Measurements from ENCODE around the gene TBC1D19.
"Not testable (repeated sequence)": the region's sequence is repeated elsewhere in the genome, so short reads cannot be mapped to it uniquely, and the experiment has no call there.

Gene TBC1D19, protein sequence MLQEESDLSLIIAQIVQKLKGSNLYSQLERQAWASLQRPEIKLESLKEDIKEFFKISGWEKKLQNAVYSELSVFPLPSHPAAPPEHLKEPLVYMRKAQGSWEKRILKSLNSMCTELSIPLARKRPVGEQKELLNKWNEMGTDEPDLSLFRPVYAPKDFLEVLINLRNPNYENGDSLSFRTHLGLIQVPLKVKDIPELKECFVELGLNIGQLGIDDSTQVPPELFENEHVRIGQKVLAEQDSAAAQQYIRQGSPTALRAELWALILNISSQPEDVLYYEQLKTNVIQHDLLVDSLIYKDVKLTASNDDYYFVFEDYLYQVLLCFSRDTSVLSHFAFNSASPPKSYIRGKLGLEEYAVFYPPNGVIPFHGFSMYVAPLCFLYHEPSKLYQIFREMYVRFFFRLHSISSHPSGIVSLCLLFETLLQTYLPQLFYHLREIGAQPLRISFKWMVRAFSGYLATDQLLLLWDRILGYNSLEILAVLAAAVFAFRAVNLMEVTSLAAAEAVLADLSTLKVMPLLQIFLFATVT

DNA sequence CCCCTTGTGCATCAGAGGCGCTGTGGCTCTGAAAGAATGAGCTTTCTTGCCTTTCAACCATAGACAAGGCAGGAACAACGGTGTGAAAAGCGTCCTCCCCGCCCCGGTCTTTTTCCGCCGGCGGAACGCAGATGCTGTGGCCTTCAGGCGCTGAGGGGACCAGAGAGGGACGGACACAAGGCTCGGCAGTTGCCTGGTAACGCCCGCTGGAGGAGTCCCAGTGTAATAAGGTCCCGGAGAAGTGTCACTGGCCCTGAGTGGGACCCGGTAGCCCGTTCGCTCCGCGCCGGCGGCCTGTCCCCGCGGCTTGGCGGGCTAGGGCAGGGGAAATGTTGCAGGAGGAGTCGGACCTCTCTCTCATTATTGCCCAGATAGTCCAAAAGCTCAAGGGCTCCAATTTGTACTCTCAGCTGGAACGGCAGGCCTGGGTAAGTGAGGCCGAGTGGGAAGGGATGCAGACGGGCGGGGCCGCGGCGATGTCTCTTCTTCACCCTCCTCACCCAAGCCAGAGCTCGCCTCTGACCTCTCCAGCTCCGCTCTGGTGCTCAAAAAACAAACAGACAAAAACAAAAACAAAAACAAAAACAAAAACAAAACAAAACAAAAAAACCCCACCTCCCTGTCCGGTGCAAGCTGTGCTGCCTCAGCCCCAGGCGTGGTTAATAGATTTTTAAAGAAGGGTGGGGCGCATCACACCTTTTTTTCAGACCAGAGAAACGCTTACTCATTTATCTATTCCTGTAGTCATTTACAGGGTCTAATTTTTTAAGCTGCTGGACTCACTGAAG, at the start of gene TBC1D19:
TBC1D19 (plus strand) TSS at position 220 of the 788 bp plus-strand sequence; CDS start at position 330, 110 bp downstream.
- peak; percentile 90 for DNase-seq

DNA sequence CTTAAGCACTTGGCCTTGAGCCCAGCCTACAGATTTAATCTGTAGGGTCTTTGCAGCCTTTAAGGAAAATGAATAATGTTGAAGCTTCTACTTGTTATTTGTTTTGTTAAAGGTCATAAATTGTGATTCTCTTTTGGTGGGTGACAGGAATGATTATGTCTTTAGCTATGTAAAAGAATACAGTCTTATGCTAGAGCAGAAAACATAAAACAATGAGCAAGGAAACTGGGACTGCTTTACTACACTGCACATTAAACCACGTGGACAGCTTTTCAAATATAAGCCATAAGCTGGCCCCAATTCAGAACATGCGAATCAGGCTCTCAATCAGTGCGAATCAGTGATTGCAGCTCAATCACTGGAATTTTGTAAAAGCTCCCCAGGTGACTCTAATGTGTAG, 40.9 kb upstream of the TBC1D19 start:
- peak; percentile 4 for DNase-seq

DNA sequence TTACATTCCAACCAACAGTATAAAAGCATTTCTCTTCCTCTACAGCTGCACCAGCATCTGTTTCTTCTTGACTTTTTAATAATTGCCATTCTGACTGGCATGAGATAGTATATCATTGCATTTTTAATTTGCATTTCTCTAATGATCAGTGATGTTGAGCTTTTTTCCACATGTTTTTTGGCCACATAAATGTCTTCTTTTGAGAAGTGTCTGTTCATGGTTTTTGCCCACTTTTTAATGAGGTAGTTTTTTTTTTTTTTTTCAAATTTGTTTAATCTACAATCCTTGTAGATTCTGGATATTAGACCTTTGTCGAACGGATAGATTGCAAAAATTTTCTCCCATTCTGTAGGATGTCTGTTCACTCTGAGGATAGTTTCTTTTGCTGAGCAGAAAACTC, 39.5 kb upstream of the TBC1D19 start:
- DNase-seq, result no peak

DNA sequence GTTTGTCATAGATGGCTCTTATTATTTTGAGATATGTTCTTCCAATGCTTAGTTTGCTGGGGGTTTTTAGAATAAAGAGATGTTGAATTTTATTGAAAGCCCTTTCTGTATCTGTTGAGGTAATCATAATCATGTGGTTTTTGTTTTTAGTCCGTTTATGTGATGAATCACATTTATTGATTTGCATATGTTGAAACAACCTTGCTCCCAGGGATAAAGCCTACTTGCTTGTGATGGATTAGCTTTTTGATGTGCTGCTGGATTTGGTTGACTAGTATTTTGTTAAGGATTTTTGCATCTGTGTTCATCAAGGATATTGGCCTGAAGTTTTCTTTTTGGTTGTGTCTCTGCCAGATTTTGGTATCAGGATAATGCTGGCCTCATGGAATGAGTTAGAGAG, 35.5 kb upstream of the TBC1D19 start:
- DNase-seq, result not testable (repeated sequence)

DNA sequence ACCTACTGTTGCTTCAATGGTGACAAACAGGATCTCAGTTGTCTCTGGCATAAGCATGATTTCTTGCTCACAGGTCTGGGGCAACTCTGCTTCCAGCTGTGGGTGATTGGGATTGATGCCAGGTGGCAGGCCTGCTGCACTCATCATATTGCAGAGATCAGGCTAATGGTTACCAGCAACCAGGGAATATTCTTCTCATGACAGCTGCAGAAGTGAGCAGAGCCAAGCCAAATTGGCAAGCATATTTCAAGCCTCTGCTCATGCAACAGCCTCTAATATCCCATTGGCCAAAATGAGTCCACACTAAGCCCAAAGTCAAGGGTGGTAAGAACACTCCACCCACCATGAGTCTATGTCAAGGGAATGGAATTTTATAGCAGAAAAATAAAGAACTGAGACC, 26.7 kb upstream of the TBC1D19 start:
- DNase-seq, result no peak

DNA sequence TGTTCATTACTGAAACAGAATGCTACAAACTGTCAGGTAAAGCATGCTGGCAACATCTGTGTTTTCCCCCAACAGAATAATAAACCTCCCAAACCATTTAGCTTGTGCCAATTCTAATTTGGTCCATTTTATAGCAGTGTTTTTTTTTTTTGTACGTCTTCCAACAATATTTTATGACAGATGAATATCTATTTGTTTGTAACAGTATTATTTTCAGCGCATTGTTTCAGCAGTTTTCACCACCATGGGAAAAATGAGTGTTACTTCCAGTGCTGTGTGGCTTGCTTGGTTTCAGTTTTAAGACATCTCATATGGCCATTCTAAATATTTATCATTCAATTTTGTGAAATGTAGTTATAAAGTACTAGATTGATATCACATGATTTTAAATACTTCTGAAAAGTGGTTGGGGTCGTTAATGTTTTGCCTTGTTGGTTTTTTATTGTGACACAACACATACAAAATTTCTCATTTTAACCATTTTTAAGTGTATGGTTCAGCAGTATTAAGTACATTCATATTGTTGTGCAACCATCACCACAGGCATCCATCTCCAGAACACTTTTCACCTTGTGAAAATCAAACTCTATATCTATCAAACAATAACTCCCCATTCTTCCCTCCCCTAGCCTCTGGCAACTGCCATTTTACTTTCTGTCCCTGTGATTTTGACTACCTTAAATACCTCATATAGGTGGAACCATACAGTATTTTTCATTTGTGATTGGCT, 25.6 kb upstream of the TBC1D19 start:
- no peak for DNase-seq

DNA sequence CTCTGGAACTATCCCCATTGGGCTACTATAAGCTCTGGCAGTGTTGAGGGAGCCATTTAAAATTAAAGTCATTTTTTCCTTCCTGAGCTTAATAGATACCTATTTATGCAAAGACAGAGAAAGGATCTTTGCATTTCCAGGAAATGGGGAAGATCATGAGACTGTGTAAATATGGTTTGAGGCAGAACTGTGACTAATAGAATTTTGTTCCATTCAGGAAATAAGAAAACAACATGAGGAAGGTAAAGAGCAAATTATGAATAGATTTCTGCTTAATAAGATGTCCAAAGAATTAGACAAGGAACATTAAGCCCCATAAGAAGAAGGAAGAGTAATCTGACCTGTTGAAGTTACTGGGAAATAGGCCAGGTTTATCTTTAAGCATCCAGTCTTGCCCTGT, 17.8 kb upstream of the TBC1D19 start:
- no peak for DNase-seq

DNA sequence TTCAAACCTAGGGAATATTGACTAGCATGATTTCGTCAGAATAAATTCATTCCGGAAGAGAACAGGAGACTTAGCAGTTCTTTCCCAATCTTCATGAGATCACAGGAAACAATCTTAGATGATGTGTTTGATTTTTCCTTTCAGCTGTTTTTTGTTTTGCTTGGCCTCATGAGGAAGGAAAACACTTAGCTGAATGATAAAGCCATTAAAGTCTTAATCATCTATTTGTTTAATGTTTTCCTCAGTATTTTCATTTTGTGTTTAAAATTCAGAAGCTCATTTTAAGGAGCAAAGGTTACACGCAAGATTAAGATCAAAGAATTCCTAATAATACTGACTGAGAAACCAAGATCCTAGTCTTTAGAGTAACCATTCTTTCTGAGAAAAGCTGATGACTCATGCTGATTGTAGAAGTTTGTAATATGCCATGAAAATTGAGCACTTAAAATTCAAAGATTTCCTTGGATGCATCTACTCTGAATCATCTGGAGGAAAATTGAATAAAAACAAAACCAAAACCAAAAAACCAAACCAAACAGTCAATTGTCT, 15.4 kb upstream of the TBC1D19 start:
- no peak for DNase-seq

DNA sequence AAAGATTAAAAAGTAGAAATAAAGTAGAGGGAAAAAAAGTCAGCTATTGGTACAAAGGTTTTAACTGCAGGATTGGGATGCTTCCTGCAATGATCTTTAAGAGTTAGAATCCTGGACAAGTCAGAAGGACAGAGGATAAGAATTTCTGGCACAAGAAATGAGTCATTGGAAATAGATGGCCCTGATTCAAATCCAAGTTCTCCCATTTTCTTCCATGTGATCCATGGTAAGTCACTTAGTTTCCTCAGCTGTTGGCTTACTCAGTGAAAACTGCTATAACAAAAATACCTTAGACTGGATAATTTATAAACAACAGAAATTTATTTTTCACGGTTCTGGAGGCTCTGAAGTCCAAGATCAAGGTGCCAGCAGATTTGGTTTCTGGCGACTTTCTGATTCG, 13.3 kb upstream of the TBC1D19 start:
- no peak for DNase-seq

DNA sequence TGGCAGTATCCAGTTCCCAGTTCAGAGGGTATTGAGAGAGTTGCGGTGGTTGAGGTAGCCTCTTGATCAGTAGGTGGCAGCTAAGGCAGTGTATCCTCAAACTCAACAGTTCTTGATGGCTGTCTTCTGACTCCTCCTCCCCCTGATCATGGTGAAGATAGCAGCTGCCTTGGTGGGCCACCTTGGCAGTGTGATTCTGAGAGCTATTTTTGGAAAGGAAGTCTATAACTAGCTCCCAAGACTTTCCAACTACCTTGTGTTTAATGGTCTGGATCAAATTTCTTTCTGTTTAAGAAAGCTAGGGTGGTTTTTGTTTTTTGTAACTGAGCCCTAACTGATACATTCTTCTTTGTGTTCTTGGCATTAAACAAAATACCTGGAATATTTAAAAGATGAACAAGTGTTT, 10.5 kb upstream of the TBC1D19 start:
- no peak for DNase-seq

DNA sequence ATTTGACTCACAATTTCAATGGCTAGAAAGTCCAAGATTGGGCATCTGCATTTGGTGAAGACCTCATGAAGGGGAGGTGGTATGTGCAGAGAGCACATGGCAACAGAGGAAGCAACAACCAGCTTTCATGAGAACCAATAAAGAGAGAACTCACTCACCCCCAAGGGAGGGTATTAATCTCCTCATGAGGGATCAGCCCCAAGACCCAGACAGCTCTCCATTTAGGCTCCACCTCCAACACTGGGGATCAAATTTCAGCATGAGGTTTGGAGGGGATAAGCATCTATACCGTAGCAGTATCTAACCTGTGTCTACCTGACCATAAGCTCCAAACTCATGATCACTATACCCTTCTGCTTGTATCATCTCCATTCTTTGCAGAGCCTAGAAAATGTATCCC, 9.3 kb upstream of the TBC1D19 start:
- DNase-seq, result no peak

DNA sequence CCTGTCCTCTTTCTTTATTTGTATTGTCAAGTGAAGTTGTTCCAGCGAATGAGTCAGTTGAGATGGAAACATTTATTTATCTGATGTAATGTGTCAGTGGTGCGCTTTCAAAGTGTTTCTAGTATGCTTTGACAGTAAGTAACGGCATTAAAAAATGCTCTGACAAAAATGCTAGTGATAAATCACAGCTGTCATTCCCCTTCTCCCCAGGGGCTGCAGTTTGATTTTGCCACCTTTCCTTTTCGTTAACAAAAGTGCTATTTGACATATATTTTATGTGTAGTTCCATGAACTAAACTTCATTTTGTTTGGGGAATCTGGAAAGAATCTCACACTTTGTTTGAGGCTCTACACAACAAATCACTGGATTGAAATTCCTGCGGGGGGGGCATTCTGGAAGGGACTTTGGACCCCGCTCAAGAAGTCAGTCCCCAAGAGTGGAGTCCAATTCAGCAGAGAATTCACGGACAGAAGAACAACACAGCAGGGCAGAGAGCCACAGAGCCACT, 7.6 kb upstream of the TBC1D19 start:
- no peak for DNase-seq

DNA sequence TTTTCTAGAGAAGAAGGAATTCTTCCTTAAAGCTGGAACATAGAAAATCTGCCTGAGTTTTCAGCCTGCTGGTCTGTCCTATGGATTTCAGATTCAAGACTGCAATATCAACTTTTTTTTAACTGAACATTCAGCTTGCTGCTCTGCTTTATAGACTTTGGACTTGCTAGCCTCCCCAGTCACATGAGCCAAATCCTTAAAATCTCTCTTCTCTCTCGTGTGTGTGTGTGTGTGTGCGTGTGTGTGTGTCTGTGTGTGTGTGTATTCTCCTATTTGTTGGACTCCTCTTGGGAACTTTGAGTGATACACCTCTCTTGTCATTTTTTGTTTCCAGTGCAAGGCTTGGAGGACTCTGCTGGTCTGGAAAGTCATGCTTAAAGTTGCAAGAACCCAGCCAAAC, 6.8 kb upstream of the TBC1D19 start:
- no peak for DNase-seq

DNA sequence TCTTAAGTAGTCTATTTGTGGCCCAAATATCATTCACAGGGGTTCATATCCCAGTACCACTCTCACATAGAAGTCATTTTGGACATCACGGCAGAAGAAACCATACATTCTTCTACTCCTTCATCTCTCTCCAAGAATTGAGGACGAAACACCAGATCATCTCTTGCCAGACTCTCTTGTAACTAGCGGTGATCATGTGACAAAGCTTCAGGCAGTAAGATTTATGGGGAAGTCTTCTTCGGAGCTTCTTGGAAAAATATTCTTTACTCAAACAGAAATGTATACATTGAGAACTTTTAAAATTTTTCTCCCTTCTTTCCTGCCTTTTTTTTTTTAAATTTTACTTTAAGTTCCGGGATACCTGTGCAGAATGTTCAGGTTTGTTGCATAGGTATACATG, 4.7 kb upstream of the TBC1D19 start:
- no peak for DNase-seq

DNA sequence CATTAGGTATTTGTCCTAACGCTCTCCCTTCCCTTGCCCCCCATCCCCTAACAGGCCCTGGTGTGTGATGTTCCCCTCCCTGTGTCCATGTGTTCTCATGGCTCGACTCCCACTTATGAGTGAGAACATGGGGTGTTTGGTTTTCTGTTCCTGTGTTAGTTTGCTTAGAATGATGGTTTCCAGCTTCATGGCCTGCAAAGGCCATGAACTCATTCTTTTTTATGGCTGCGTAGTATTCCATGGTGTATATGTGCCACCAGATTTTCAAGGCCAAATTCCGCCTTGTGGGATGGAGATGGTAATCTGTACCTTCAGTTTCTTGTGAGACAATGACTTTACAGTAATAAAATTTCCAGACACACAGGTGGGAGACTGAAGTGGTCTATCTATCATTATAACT, 2.5 kb upstream of the TBC1D19 start:
- not testable (repeated sequence) for DNase-seq

DNA sequence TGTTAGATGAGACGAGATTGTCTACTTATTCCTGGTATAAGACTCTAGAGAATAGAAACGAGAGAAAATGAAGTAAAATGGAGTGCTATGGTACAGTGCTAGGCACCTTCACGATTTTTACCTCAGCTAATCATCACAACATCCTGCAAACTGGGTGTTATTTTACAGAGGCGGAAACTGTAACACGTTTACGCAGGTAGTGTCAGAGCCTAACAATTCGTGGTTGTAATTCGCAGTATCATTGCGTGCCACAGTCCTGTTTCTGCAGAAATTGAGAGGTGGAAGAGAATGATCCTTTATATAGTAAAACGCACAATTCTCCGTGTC, 383 bp upstream of the TBC1D19 start:
- peak; percentile 79 for DNase-seq

DNA sequence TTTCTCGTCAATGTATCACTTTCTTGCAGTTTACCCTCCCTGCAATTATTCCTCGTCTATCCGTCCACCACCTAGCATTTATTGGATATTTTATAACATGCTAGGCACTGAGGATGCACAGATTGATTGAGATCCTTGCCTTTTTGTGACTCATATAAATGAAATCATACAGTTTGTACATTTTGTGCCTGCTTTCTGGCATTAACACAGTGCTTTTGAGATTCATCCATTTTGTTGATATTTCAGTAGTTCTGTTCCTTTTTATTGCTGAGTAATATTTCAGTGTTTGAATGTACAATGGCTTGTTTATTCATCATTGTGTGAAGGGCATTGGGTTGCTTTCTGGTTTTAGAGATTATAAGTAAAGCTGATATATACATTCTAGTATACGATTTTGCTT, 841 bp downstream of the TBC1D19 start:
- DNase-seq, result no peak

DNA sequence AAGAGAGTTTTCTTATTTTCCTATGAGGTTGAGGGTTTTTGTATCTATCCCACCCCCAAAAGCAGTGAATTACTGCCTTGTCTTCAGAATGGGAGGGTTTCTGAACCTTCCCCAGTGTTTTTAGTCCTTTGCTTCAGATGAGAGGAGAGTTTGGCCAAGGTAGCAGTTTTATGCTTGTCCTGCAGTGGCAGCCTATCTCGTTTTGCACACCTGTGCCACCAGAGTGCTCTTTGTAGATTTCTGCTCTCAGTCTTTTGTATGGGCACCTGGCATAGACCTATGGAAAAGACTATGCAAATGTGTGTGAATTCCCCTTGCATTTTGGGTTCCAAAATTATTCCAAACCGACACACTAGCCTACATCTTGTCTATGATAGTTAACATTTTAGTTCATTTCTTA, 5.8 kb downstream of the TBC1D19 start:
- DNase-seq, result no peak

DNA sequence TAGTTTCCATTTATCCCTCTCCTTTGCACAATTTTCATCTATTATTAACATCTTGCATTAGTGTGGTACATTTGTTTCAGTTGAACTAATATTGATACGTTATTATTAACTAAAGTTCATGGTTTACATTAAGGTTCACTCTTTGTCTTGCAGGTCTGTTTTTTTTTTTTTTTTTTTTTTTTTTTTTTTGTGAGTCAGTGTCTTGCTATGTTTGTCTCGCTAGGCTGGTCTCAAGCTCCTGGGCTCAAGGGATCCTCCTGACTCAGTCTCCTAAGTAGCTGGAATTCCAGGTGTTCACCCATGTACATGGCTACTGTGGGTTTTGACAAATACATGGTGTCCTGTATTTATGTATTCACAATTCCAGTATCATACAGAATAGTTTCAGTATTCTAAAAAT, 6.8 kb downstream of the TBC1D19 start:
- no peak for DNase-seq

DNA sequence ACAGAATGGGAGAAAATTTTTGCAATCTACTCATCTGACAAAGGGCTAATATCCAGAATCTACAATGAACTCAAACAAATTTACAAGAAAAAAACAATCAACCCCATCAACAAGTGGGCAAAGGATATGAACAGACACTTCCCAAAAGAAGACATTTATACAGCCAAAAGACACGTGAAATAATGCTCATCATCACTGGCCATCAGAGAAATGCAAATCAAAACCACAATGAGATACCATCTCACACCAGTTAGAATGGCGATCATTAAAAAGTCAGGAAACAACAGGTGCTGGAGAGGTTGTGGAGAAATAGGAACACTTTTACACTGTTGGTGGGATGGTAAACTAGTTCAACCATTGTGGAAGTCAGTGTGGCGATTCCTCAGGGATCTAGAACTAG, 9.7 kb downstream of the TBC1D19 start:
- DNase-seq, result not testable (repeated sequence)

DNA sequence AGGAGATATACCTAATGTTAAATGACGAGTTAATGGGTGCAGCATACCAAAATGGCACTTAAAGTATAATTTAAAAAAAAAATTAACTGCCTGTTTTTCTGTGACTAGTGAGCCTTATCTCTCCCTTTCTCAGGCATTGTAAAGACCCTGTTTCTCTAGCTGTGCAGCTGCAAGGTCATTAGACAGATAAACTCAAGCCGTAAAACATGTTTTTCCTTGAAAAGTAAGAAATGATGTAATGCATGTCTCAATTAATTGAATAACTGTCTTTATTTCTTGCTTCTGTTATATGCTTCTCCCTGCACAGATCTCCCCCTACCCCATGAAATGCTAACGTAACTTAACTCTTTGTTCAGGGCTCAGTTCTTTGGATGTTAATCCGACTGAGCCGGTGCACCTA, 10.5 kb downstream of the TBC1D19 start:
- no peak for DNase-seq

DNA sequence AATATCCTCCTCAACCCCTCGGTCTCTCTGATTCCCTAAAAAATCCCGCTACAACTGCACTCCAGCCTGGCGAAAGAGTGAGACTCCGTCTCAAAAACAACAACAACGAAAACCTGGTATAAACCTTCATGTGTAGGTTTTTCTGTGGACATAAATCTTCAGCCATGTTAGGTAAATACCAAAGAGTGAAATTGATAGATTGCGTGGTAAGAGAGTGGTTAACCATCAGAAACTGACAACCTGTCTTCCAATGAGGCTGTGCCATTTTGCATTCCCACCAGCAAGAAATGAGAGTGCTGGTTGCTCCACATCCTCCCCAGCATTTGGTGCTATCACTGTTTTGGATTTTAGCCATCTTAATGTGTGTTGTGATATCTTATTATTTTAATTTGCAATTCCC, 10.9 kb downstream of the TBC1D19 start:
- DNase-seq, result no peak

DNA sequence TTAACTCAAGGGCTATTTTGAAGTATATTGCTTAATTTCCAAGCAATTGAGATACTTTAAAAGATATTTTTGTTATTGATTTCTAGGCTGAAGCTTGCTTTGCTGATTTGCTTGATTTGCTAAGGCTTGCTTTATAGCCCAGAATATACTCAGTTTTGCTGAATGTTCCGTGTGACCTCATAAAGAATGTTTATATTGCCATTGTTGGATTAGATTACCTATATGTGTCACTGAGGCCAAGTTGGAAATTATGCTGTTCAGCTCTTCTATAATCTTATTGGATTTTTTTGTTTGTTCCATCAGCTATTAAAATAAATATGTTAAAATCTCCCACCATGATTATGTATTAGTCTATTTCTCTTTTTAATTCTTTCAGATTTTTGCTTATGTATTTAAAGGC, 13.0 kb downstream of the TBC1D19 start:
- DNase-seq, result no peak
